Endometrium (tissue), 2 donors: ENCODE measurements around the gene REEP6.
A peak's percentile ranks its signal among the peaks of the same experiment; 100 is the strongest.
"Not testable (repeated sequence)": the region's sequence is repeated elsewhere in the genome, so short reads cannot be mapped to it uniquely, and the experiment has no call there.

Experiments
- FAIRE-seq: peaks from 2 replicates; lab custom pipeline; 2012; peaks lifted over from hg19 to GRCh38; lab: Jason Lieb, UNC
- donor health status: control.
- donor health status: control.

Gene REEP6

GRCh38 chr19:1472231-1473084, 18.5 kb upstream of the REEP6 start:
- no peak for FAIRE-seq

GRCh38 chr19:1473085-1473851, 17.7 kb upstream of the REEP6 start:
- no peak for FAIRE-seq

GRCh38 chr19:1474011-1474764, 16.8 kb upstream of the REEP6 start:
- FAIRE-seq: no peak

GRCh38 chr19:1474765-1475351, 16.1 kb upstream of the REEP6 start:
- FAIRE-seq: no peak

GRCh38 chr19:1475751-1476437, 15.1 kb upstream of the REEP6 start:
- FAIRE-seq: no peak

GRCh38 chr19:1477056-1477455, 13.9 kb upstream of the REEP6 start:
- not testable (repeated sequence) for FAIRE-seq

GRCh38 chr19:1478934-1479707, 11.9 kb upstream of the REEP6 start, which contains the start of gene C19orf25:
TSS of gene C19orf25 (minus strand) at chr19:1479215. CDS start at chr19:1478903, 312 bp downstream.
- FAIRE-seq: peak; percentile 97

GRCh38 chr19:1481224-1481892, 9.6 kb upstream of the REEP6 start:
- FAIRE-seq: no peak

- FAIRE-seq: no peak
Observed at GRCh38 chr19:1481893-1482360, 9.1 kb upstream of the REEP6 start.

- no peak for FAIRE-seq
Observed at GRCh38 chr19:1482361-1483130, 8.4 kb upstream of the REEP6 start.

- no peak for FAIRE-seq
Observed at GRCh38 chr19:1483131-1483978, 7.6 kb upstream of the REEP6 start.

- FAIRE-seq: no peak
Observed at GRCh38 chr19:1483979-1484428, 7.0 kb upstream of the REEP6 start.

GRCh38 chr19:1486720-1487575, 4.0 kb upstream of the REEP6 start:
- no peak for FAIRE-seq

- FAIRE-seq: no peak
Observed at GRCh38 chr19:1487576-1488281, 3.3 kb upstream of the REEP6 start.

- FAIRE-seq: no peak
Observed at GRCh38 chr19:1488282-1488601, 2.7 kb upstream of the REEP6 start.

GRCh38 chr19:1489463-1490310, 1.3 kb upstream of the REEP6 start:
- no peak for FAIRE-seq
